ENCODE results near the gene CTNND2.

- TF ChIP-seq REST (IDR thresholded peaks at IDR 0.05), result no peak
- no peak for TF ChIP-seq CTCF (IDR thresholded peaks at IDR 0.05; ENCODE audit: low read depth, low read length, missing input control)
- no peak for TF ChIP-seq JUND (IDR thresholded peaks at IDR 0.05)
- no peak for TF ChIP-seq TAF1 (conservative IDR thresholded peaks at IDR 0.05)
- TF ChIP-seq MAX (IDR thresholded peaks at IDR 0.05), result no peak
- TF ChIP-seq ATF3 (IDR thresholded peaks at IDR 0.05), result no peak
- TF ChIP-seq GABPA (IDR thresholded peaks at IDR 0.05 in 1 of 2, conservative IDR thresholded peaks at IDR 0.05 in 1 of 2), result no peak
- TF ChIP-seq RXRA (IDR thresholded peaks at IDR 0.05), result no peak
- TF ChIP-seq EGR1 (IDR thresholded peaks at IDR 0.05; ENCODE audit: low read depth in 2 of 2), result no peak
- TF ChIP-seq ZBTB33 (IDR thresholded peaks at IDR 0.05), result no peak
- no peak for TF ChIP-seq HNF4G (IDR thresholded peaks at IDR 0.05)
- TF ChIP-seq YY1 (IDR thresholded peaks at IDR 0.05), result no peak
- TF ChIP-seq RAD21 (IDR thresholded peaks at IDR 0.05), result no peak
Measured at GRCh38 chr5:11371021-11371420, 533.2 kb downstream of the CTNND2 start.
